Measurements from ENCODE around the gene RNF213. TPM values are rescaled to one million over a fixed set of nuclear protein-coding genes. Genes with fewer than 3 reads are reported as not detected.

RNF213 gene
- total and polyA plus RNA-seq, 10 of the 15 experiments (the other 5 are each of a cell fraction or from before 2014, with no cell fraction given), result 18.6 to 145 (median 65.8) TPM

DNA sequence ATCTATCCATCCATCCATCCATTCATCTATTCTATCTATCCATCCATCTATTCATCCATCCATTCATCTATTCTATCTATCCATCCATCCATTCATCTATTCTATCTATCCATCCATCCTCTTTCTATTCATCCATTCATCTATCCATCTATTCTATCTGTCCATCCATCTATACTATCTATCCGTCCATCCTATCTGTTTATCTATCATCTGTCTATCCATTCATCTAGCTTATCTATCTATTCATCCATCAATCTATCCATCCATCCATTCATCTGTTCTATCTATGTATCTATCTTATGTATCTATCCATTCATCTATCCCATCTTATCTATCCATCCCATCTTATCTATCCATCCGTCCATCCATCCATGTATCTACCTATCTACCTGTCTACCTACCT lies 8.8 kb downstream of the RNF213 start:
- H3K79me2 ChIP-seq (ENCODE audit: control insufficient read depth, insufficient read depth, low read length), result peaks cover 50% of the 10 kb centered on the region

More for the DNA sequence above, 8.8 kb downstream of the RNF213 start:
- RAD21 ChIA-PET (ENCODE audit: unreplicated experiment), result no interaction called here
- Histone ChIP-seq H2AFZ (ENCODE audit: control insufficient read depth, low read depth, low read length) (no peak overlapping the region), H4K20me1 (ENCODE audit: control insufficient read depth, insufficient read depth) (peaks cover 5% of the 10 kb centered on the region), H3K4me1 (ENCODE audit: control insufficient read depth, insufficient read depth, low read length) (peaks cover 8% of the 10 kb centered on the region), H3K27ac (ENCODE audit: control insufficient read depth, insufficient read depth) (no peak overlapping the region), H3K36me3 (ENCODE audit: control insufficient read depth in 2 of 2, insufficient read depth in 2 of 2, low read length in 1 of 2) (peaks cover 16 to 39% of the 10 kb centered on the region in 2 experiments; a peak in 3 of 4 replicates), H3K4me3 (no peak overlapping the region), H3K9me3 (replicated peaks; ENCODE audit: control insufficient read depth, insufficient read depth, low read length) (no peaks in the 10 kb centered on the region; the same call in 2 of the 3 replicates), H3K27me3 (replicated peaks in 1 of 2; ENCODE audit: control insufficient read depth in 2 of 2, insufficient read depth in 2 of 2, low read length in 1 of 2) (no peaks in the 10 kb centered on the region), H3K9ac (ENCODE audit: control insufficient read depth, insufficient read depth, low read length) (no peak overlapping the region), H3K4me2 (ENCODE audit: control insufficient read depth, insufficient read depth) (no peak overlapping the region)
- intact Hi-C loops (cut with micrococcal nuclease; ENCODE audit: unreplicated experiment), result no loop called here
- BruUV-seq (replicated peaks), result no TSS peak
- in situ Hi-C loops (cut with MboI), result no loop called here
- FAIRE-seq (no peak), DNase-seq (ENCODE audit: low read depth, low spot score) (no peak), ATAC-seq (no peak)
- TF ChIP-seq MXI1 (IDR thresholded peaks at IDR 0.05; ENCODE audit: low read depth, low read length), result no peak
- no peak for TF ChIP-seq BCL11A (IDR thresholded peaks at IDR 0.05; ENCODE audit: low read depth, low read length)
- TF ChIP-seq TARDBP (IDR thresholded peaks at IDR 0.05; ENCODE audit: borderline replicate concordance), result no peak
- no peak for TF ChIP-seq RAD21 (IDR thresholded peaks at IDR 0.05; ENCODE audit: insufficient read depth, low read depth, low read length)
- TF ChIP-seq MEF2B (IDR thresholded peaks at IDR 0.05; ENCODE audit: partially characterized antibody, poor library complexity, severe bottlenecking), result no peak
- TF ChIP-seq, protein P1, sequence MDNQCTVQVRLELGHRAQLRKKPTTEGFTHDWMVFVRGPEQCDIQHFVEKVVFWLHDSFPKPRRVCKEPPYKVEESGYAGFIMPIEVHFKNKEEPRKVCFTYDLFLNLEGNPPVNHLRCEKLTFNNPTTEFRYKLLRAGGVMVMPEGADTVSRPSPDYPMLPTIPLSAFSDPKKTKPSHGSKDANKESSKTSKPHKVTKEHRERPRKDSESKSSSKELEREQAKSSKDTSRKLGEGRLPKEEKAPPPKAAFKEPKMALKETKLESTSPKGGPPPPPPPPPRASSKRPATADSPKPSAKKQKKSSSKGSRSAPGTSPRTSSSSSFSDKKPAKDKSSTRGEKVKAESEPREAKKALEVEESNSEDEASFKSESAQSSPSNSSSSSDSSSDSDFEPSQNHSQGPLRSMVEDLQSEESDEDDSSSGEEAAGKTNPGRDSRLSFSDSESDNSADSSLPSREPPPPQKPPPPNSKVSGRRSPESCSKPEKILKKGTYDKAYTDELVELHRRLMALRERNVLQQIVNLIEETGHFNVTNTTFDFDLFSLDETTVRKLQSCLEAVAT (IDR thresholded peaks at IDR 0.05), result no peak
- no peak for TF ChIP-seq ZZZ3 (IDR thresholded peaks at IDR 0.05; ENCODE audit: control insufficient read depth, insufficient read length, low read depth)
- TF ChIP-seq RELA (IDR thresholded peaks at IDR 0.05; ENCODE audit: borderline replicate concordance, partially characterized antibody), result no peak
- no peak for TF ChIP-seq SUPT20H (IDR thresholded peaks at IDR 0.05; ENCODE audit: borderline replicate concordance, control insufficient read depth, low read depth, low read length)
- TF ChIP-seq SMC3 (IDR thresholded peaks at IDR 0.05; ENCODE audit: borderline replicate concordance, low read length), result no peak
- CTCF ChIA-PET, result no interaction called here
- POLR2A ChIA-PET, result interaction anchor here (0.6 kb wide), 1 partner anchor 511 kb away, joined by 3 read pairs; no protein-coding TSS in a partner anchor
- 100% methylated on average over 2 of the region's 2 CpGs for WGBS (ENCODE audit: insufficient coverage, insufficient replicate concordance, low lambda C conversion rate, missing lambda C conversion rate)
- SMC1A ChIA-PET (ENCODE audit: uncharacterized antibody, unreplicated experiment), result no interaction called here

Data from GM12878 (cell line).